Measurements from ENCODE around the gene CD7.

The CD7 gene

DNA sequence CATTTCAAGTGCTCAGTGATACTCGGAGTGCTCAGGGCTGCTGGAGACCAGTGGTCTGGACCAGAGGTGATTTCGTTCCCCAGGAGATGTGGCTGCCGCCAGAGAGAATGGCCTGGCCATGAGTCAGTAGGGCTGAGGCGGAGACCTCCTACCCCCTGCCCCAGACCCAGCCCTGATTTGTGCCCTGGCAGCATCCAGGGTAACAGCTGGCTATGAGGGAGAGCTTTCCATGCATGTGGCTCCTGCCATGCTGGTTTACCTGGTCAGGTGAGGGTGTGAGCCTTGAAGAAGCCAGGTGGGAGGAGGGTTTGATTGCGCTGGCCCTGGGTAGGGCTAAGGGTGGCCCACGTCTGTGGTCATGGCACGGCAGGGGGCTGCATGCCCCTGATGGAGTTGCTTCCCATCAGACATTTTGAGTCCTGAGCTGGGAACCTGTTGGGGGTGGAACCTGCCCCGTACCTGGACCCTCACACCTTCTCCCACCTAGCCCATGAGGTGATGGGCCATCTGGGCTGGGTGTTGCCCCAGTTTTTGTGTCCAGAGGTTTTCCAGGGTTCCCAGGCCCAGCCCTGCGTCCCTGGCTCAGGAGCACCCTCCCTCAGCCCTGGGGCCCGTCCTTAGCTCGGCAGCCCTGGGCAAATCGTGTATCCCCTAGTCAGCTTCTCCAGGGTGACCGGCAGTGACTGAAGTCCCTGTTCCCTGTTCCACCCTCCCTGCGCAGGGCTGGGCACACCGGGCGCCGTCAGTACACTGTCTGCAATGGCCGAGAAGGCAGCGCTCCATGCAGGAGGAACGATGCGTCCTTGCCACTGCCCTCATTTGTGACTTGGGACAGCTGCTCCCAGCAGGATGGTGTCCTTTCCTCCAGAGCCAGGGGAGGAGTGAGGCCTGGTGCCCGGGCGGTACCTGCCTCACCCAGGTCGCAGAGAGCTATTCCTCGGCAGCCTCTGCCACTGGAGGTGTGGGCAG, 34.9 kb downstream of the CD7 start:
- H3K27me3 ChIP-seq (ENCODE audit: control insufficient read depth, insufficient read depth, low read length), result no peaks in the 10 kb centered on the region
- H3K9ac ChIP-seq (ENCODE audit: low read depth, low read length), result no peak overlapping the region
- H3K9me3 ChIP-seq (ENCODE audit: control insufficient read depth, insufficient read depth, low read length), result no peaks in the 10 kb centered on the region
- H3K4me1 ChIP-seq (ENCODE audit: control insufficient read depth, insufficient read depth, low read length), result no peaks in the 10 kb centered on the region
- no peak overlapping the region for H3K4me3 ChIP-seq (ENCODE audit: low read depth, low read length)
- H3K36me3 ChIP-seq (ENCODE audit: control insufficient read depth, insufficient read depth, low read length), result no peaks in the 10 kb centered on the region

DNA sequence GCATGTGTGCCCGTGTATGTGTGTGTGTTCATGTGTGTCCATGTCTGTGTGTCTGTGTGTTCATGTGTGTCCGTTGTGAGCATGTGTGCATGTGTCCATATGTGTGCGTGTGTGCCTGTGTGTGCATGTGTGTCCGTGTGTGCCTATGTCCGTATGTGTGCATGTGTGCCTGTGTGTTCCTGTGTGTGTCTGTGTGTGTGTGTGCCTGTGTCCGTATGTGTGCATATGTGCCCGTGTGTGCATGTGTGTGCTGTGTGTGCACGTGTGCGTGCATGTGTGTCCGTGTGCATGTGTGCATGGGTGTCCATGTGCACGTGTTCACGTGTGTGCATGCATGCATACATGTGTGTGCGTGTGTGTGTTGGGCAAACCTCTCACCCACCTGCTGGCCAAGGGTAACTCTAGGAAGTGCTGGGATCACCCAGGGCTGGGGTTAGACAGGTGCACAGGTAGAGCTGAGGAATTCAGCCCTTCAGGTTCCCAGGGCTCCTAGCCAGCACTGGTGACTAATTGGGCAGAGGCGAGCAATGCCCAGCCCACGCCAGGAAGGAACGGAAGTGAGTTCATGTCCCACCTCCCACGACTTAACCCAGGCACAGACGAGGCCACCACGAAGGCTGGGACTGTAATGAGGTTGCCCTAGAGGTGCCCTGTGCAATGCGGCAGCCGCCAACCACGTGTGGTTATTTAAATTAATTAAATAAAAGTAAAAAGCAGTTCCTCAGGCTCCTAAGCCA, 35.7 kb downstream of the CD7 start:
- Histone ChIP-seq H3K36me3 (ENCODE audit: control insufficient read depth, insufficient read depth, low read length) (no peaks in the 10 kb centered on the region), H3K4me3 (ENCODE audit: low read depth, low read length) (no peak overlapping the region), H3K27me3 (ENCODE audit: control insufficient read depth, insufficient read depth, low read length) (no peaks in the 10 kb centered on the region), H3K9ac (ENCODE audit: low read depth, low read length) (no peak overlapping the region), H3K4me1 (ENCODE audit: control insufficient read depth, insufficient read depth, low read length) (no peaks in the 10 kb centered on the region), H3K9me3 (ENCODE audit: control insufficient read depth, insufficient read depth, low read length) (no peaks in the 10 kb centered on the region)

DNA sequence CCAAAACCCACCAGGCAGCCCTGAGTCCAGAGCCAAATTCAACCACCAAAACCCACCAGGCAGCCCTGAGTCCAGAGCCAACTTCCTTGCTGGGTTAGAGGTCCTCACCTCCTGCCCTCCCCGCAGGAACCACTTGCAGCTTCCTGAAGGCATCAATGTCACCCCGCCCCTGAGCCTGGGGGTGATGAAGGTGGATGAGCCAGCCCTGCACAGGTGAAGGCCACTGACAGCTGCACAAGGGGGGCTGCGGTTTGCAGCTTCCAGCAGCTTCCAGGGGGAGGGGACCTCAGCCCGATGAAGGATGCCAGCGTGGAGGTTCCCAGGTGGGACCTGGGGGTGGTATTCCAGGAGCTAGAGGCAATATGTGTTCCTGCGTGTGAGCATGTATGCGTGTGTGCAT, 36.3 kb downstream of the CD7 start:
- H3K4me1 ChIP-seq (ENCODE audit: control insufficient read depth, insufficient read depth, low read length), result no peaks in the 10 kb centered on the region
- H3K36me3 ChIP-seq (ENCODE audit: control insufficient read depth, insufficient read depth, low read length), result no peaks in the 10 kb centered on the region
- no peaks in the 10 kb centered on the region for H3K9me3 ChIP-seq (ENCODE audit: control insufficient read depth, insufficient read depth, low read length)
- no peaks in the 10 kb centered on the region for H3K27me3 ChIP-seq (ENCODE audit: control insufficient read depth, insufficient read depth, low read length)
- no peak overlapping the region for H3K4me3 ChIP-seq (ENCODE audit: low read depth, low read length)
- H3K9ac ChIP-seq (ENCODE audit: low read depth, low read length), result no peak overlapping the region

DNA sequence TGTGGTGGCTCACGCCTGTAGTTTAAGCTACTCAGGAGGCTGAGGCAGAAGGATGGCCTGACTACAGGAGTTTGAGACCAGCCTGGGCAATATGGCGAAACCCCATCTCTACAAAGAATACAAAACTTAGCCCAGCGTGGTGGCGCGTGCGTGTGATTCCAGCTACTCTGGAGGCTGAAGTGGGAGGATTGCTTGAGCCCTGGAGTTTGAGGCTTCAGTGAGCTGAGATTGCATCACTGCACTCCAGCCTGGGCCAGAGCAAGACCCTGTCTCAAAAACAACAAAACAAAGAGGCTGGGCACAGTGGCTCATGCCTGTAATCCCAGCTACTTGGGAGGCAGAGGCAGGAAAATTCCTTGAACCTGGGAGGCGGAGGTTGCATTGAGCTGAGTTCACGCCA, 36.9 kb downstream of the CD7 start:
- Histone ChIP-seq H3K27me3 (ENCODE audit: control insufficient read depth, insufficient read depth, low read length) (no peaks in the 10 kb centered on the region), H3K36me3 (ENCODE audit: control insufficient read depth, insufficient read depth, low read length) (no peaks in the 10 kb centered on the region), H3K9me3 (ENCODE audit: control insufficient read depth, insufficient read depth, low read length) (no peaks in the 10 kb centered on the region), H3K9ac (ENCODE audit: low read depth, low read length) (no peak overlapping the region), H3K4me3 (ENCODE audit: low read depth, low read length) (no peak overlapping the region), H3K4me1 (ENCODE audit: control insufficient read depth, insufficient read depth, low read length) (no peaks in the 10 kb centered on the region)

DNA sequence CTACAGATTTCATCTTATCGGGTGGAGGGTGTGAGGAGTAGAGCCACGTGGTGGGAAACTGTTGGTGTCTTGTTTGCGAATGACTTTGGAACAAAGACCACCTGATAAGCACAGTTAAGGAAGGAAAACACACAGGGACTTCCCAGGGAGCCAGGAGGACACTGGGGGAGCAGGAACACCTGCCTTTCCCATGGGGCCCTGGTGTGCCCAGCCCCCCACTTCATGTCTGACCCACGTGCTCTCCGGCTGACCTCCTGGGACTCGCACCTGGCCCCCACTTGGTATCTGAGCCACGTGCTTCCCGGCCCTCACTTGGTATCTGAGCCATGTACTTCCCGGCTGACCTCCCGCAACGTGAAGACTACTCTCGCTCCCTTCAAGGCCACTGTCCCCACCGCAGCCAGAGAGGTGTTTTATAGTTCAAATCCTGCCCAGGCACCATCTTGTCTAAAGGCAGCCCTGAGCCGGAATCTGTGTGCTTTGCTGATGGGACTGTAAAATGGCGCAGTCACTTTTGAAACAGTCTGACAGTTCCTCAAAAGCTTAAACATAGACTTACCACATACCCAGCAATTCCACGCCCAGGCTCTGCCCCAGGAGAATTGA, 38.5 kb downstream of the CD7 start:
- H3K27me3 ChIP-seq (ENCODE audit: control insufficient read depth, insufficient read depth, low read length), result peaks cover 3% of the 10 kb centered on the region
- H3K4me3 ChIP-seq (ENCODE audit: low read depth, low read length), result no peak overlapping the region
- no peaks in the 10 kb centered on the region for H3K9me3 ChIP-seq (ENCODE audit: control insufficient read depth, insufficient read depth, low read length)
- H3K9ac ChIP-seq (ENCODE audit: low read depth, low read length), result no peak overlapping the region
- peaks cover 4% of the 10 kb centered on the region for H3K4me1 ChIP-seq (ENCODE audit: control insufficient read depth, insufficient read depth, low read length)
- no peaks in the 10 kb centered on the region for H3K36me3 ChIP-seq (ENCODE audit: control insufficient read depth, insufficient read depth, low read length)

DNA sequence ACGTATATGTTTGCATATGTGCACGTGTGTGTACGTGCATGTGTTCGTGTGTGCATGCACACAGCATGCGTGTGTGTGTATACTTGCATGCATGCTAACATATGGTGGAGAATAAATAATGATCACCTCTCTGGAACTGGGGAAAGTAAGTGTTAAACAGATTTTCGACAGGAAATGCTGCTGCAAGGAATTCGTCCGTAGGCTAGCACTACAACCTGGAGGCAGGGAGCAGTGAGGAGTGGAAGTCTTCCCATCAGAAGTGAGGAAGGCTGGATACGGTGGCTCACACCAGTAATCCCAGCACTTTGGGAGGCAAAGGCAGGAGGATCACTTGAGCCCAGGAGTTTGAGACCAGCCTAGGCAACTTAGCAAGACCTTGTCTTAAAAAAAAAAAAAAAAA, 39.1 kb downstream of the CD7 start:
- Histone ChIP-seq H3K9me3 (ENCODE audit: control insufficient read depth, insufficient read depth, low read length) (no peaks in the 10 kb centered on the region), H3K4me3 (ENCODE audit: low read depth, low read length) (no peak overlapping the region), H3K4me1 (ENCODE audit: control insufficient read depth, insufficient read depth, low read length) (peaks cover 6% of the 10 kb centered on the region), H3K36me3 (ENCODE audit: control insufficient read depth, insufficient read depth, low read length) (no peaks in the 10 kb centered on the region), H3K9ac (ENCODE audit: low read depth, low read length) (no peak overlapping the region), H3K27me3 (ENCODE audit: control insufficient read depth, insufficient read depth, low read length) (peaks cover 3% of the 10 kb centered on the region)

DNA sequence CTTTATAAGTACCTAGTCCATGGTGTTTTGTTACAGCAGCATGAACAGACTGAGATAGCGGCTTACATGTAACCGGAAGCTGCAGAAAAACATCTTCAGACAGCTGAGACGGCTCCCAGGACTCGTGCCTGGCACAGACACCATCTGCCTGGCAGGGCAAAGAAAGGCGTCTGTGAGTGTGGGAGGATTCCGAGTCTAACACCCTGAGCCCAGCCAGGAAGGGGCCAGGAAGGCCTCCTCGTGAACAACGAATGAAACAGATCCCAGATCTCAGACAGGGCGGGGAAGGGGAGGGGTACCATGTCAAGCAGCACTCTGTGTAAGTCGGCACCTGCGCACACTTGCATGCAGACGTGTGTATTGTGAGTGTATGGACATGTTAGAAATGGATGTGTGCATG, 39.6 kb downstream of the CD7 start:
- Histone ChIP-seq H3K9ac (ENCODE audit: low read depth, low read length) (no peak overlapping the region), H3K4me3 (ENCODE audit: low read depth, low read length) (no peak overlapping the region), H3K4me1 (ENCODE audit: control insufficient read depth, insufficient read depth, low read length) (peaks cover 6% of the 10 kb centered on the region), H3K9me3 (ENCODE audit: control insufficient read depth, insufficient read depth, low read length) (no peaks in the 10 kb centered on the region), H3K27me3 (ENCODE audit: control insufficient read depth, insufficient read depth, low read length) (peaks cover 3% of the 10 kb centered on the region), H3K36me3 (ENCODE audit: control insufficient read depth, insufficient read depth, low read length) (no peaks in the 10 kb centered on the region)

DNA sequence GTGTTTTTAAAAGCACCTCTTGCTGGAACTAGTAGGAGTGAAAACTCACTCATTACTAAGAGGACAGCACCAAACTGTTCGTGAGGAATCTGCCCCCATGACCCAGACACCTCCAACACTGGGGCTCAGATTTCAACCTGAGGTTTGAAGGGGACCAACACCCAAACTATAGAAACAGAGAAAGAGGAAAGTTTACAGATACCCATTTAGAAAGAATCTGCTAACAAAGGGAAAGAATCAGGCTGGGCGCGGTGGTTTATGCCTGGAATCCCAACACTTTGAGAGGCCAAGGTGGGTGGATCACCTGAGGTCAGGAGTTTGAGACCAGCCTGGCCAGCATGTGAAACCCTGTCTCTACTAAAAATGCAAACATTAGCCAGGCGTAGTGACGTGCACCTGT, 40.5 kb downstream of the CD7 start:
- H3K9me3 ChIP-seq (ENCODE audit: control insufficient read depth, insufficient read depth, low read length), result no peaks in the 10 kb centered on the region
- peaks cover 6% of the 10 kb centered on the region for H3K4me1 ChIP-seq (ENCODE audit: control insufficient read depth, insufficient read depth, low read length)
- H3K4me3 ChIP-seq (ENCODE audit: low read depth, low read length), result no peak overlapping the region
- H3K27me3 ChIP-seq (ENCODE audit: control insufficient read depth, insufficient read depth, low read length), result peaks cover 3% of the 10 kb centered on the region
- no peak overlapping the region for H3K9ac ChIP-seq (ENCODE audit: low read depth, low read length)
- no peaks in the 10 kb centered on the region for H3K36me3 ChIP-seq (ENCODE audit: control insufficient read depth, insufficient read depth, low read length)

DNA sequence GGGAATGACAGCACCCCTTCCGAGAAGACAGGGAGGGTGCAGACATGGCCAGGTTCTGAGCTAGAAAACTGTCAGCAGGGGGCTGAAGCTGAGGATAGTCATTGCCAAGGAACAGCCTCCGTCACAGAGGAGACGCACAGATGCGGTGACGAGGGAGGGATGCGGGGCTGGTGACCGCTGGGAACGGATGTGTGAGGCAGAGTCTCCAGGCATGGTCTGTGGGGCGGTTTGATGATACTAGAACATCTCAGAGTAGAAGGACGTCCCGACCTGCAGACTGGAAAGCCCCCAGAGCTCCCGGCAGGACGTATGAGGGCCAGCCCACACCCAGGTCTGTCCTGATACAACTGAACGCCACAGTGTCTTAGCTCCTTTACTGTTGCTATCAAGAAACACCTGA, 42.1 kb downstream of the CD7 start:
- H3K9ac ChIP-seq (ENCODE audit: low read depth, low read length), result no peak overlapping the region
- no peak overlapping the region for H3K4me3 ChIP-seq (ENCODE audit: low read depth, low read length)
- H3K4me1 ChIP-seq (ENCODE audit: control insufficient read depth, insufficient read depth, low read length), result peaks cover 8% of the 10 kb centered on the region
- H3K36me3 ChIP-seq (ENCODE audit: control insufficient read depth, insufficient read depth, low read length), result peaks cover 10% of the 10 kb centered on the region
- H3K27me3 ChIP-seq (ENCODE audit: control insufficient read depth, insufficient read depth, low read length), result peaks cover 3% of the 10 kb centered on the region
- H3K9me3 ChIP-seq (ENCODE audit: control insufficient read depth, insufficient read depth, low read length), result no peaks in the 10 kb centered on the region

DNA sequence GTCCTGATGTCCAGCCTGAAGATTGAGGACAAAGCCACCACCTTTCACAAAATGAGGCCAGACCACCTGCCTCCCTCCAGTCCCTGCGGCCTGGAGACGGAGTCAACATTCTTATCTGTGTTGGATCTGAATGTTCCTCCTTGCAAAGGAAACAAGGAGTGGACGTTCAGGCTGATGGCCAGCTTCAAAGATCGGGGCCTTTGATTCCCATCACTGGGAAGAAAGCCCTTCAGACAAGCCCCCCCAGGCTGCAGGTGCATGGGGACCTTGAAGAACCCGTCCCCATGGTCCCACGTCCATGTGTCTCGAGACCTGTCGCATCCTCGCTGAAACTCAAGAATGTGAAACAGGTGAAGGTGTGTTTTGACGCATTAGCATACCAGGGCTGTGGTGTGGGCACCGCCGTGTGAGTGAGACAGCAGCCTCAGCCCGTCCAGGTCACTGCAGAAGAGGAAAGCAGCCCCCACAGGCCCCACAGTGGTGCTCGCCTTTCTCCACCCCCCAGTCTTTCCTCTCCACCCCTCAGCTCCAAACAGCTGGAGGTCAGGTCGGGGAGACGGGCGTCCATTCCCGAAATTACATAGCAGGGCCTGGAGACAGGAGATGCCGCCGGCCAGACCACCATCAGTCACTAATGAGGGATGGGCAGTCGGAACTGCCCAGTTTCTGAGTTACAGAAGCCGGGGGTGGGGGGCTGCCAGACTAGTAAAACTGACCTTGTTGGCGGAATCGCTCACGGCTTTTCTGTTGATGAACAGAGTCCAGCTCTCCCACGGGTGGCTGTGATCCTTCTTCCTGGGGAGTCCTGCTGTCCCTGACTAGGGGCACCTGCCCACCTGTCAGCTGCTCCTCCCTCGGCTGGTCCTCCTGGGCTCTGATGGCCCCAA, 43.0 kb downstream of the CD7 start:
- peak overlapping the region; percentile 64 for H3K4me3 ChIP-seq (ENCODE audit: low read depth, low read length)
- H3K36me3 ChIP-seq (ENCODE audit: control insufficient read depth, insufficient read depth, low read length), result peaks cover 18% of the 10 kb centered on the region
- H3K9me3 ChIP-seq (ENCODE audit: control insufficient read depth, insufficient read depth, low read length), result no peaks in the 10 kb centered on the region
- H3K27me3 ChIP-seq (ENCODE audit: control insufficient read depth, insufficient read depth, low read length), result peaks cover 3% of the 10 kb centered on the region
- peak overlapping the region; percentile 60 for H3K9ac ChIP-seq (ENCODE audit: low read depth, low read length)
- peaks cover 10% of the 10 kb centered on the region for H3K4me1 ChIP-seq (ENCODE audit: control insufficient read depth, insufficient read depth, low read length)
